Urothelium cell line (cell line): ENCODE results near the gene COL3A1.

ENCODE experiments used
- DNase-seq: peaks from one replicate; pipeline ENCODE4 v3.0.0; 2011; ENCODE audit warnings: low spot score, mixed read lengths
- FAIRE-seq: peaks from 2 replicates; lab custom pipeline; 2011; peaks lifted over from hg19 to GRCh38; lab: Jason Lieb, UNC

The COL3A1 gene

DNA sequence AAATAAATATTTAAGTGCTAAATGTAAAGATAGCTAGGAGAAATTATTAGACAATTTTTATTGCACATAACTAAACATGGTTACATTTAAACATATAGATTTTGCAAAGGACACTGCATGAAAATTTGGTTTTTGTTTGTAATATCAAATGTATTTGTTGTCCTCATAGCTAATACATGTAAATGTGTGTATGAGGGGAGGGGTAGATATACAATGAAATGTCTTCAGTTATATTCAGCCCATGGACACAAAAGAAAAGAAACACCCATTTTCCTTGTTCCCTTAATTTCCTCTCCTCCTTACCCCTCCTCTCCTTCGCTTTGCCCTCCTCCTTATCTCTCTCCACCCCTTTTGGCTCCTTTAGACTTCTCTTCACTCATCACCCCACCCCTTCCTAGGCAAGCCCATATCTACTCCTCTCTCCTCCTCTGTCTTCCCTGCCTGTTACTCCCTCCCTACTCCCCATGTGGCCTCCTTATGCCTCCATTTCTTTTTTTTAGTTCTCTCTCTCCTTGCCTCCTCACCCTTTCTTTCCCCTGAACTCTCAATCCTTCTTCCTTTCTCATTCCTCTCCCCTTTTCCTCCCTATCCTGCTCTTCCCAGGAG is 1.4 kb downstream of the COL3A1 start:
- no peak for FAIRE-seq
- DNase-seq: no peak

- FAIRE-seq: no peak
- no peak for DNase-seq
These were observed 2.5 kb downstream of the COL3A1 start for GRCh38 chr2:188976545-188977268.

DNA sequence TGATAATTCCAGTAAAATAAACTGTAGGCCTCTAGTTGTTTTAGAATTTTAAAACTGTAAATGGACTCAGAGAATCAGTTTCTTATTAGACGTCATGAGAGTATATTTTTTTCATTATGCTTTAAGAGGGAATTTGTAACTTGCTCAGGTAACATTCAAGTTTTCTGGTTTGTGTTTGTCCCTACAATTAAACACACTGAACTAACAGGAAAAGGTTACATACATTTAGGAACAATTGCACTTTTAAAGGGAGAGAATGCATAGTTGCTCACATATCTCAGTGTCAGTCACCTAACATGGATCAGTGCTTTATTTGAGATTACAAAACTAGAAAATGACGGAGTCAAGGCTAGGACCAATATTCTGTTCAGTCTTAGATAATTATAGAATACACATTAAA is 3.1 kb downstream of the COL3A1 start:
- FAIRE-seq (no peak), DNase-seq (no peak)

DNA sequence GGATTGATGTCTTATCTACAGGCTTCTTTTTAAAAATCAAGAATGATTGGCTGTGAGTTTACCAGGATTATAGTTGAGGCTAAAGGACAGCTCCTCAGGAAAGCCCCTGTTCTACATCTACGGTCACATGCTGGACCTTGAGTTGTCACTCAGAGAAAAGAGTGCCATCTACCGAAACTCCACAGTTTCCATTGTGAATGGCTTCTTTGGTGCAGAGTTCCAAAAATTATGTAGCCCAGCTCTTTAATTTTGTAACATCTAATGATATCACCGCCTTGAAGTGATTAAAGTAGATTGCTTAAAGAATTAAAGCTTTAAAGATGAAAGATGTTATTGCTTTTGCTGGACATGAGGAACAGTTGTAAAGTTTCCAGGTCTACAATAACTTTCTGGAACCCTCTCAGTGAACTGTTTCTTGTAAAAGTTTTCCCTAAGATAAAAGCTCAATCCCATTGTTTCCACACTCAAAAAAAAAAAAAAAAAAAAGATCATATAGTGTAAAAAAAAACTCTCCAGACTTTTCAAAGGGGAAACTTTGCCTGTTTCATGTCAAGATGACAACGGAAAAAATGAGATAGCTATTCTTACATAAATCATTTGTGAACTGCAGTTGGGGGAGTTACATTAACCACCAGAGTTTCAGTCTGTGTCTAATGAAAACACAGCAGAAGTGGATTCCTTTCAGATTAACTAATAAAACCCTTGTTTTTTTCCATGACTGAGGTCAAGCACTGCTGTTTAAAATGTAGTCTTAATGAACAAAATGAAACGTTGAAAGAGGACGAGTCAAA is 4.3 kb downstream of the COL3A1 start:
- FAIRE-seq: no peak

DNA sequence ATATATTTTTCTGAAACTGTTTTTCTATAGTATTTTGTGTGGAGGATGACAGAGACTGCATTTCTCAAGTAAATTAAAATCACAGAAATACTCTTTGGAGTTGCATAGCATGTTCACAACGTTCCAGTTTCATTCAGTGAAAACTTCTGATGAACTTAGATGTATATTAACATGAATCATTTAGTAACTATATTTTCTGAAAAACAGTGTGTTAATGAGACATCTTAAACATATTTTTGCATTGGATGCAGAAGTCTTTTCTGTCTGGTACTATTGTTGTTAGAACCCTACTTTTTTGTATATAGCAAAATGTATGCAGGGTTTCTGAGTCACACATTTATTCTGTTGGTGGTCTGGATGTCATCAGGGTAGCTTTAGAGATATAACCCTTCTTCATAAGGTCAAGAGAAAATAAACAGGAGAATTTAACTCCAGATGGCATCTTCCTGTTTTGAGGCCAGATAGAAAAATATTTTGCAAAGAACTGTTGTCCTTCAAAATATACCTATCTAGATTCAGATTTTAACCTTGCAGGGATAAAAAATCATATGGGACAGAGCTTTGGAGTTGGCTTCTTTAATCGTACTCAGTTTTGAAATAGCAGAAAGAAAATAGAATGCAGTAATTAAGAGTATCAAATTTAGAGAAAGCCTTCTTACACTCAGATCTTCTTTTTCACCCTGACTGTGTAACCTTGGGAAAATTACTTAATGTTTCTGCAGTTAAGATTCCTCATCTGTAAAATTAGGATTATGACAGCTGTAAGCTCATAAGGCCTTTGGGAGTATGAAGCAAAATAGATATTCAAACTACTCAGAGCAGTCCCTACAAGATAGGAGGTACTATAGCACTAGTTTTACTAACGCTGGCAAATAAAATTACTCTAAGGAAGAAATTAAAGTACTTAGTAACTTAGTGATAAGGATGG is 5.3 kb downstream of the COL3A1 start:
- no peak for DNase-seq
- FAIRE-seq: no peak

More for the DNA sequence above, 4.3 kb downstream of the COL3A1 start:
- peak; percentile 29 for DNase-seq

- DNase-seq (no peak), FAIRE-seq (no peak)
These were observed 9.4 kb downstream of the COL3A1 start for GRCh38 chr2:188983427-188984064.

- no peak for FAIRE-seq
- DNase-seq: no peak
These were observed 9.9 kb downstream of the COL3A1 start for GRCh38 chr2:188984065-188984491.

GRCh38 chr2:188984680-188985079 is 10.5 kb downstream of the COL3A1 start:
- DNase-seq (peak; percentile 33), FAIRE-seq (no peak)

DNA sequence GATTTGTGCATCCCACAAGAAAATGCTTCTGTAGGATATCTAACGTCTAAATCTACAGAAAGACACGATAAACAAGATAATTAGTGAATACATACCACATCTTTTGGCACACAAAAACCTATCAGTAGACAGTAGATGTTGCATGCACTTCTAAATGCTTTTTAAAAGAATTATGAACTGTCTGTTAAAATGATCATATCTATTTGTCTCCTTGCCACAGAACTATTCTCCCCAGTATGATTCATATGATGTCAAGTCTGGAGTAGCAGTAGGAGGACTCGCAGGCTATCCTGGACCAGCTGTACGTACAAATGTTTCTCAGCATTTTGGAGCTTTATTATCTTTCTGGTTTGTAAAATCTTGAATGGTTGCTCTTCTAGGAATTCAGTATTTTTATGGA is 12.7 kb downstream of the COL3A1 start:
- DNase-seq: no peak
- no peak for FAIRE-seq

- DNase-seq (no peak), FAIRE-seq (no peak)
These were observed 19.1 kb downstream of the COL3A1 start for GRCh38 chr2:188993247-188993646.

DNA sequence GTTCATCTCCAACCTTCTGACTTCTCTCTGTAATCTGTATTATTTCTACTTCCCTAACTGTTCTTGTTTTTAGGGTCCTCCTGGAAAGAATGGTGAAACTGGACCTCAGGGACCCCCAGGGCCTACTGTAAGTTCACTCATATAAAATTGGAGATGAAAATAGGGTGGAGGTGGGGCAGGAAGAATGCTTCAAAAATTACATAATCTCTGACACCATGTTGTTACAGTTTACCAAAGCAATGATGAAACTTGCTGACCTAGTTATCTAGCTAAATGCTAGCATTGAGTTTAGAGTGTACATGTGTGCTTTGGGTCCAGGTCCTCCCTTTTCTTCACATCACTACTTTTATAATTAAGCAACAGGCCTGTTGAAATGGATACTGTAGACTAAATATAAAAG is 23.1 kb downstream of the COL3A1 start:
- FAIRE-seq (no peak), DNase-seq (no peak)

DNA sequence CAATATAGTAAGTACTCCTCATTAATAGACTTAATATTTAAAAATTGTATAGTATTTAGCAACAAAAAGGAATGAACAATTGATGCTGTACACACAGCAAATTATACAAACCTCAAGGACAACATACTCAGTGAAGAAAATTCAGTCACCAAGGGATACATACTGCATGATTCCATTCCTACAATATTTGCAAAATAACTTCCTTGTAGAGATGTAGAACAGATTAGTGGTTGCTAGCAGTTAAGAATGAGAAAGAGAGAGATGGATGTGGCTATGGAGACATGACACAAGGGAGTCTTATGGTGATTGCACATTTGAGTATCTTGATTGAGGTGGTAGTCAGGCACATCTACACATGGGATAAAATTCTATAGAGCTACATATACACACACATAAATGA is 26.0 kb downstream of the COL3A1 start:
- no peak for DNase-seq
- no peak for FAIRE-seq

- peak; percentile 10 for DNase-seq
These were observed 27.9 kb downstream of the COL3A1 start for GRCh38 chr2:189002079-189002478.

GRCh38 chr2:189008555-189009262 is 34.5 kb downstream of the COL3A1 start:
- no peak for FAIRE-seq
- no peak for DNase-seq

More at GRCh38 chr2:189002079-189002478, 27.9 kb downstream of the COL3A1 start:
- no peak for FAIRE-seq

DNA sequence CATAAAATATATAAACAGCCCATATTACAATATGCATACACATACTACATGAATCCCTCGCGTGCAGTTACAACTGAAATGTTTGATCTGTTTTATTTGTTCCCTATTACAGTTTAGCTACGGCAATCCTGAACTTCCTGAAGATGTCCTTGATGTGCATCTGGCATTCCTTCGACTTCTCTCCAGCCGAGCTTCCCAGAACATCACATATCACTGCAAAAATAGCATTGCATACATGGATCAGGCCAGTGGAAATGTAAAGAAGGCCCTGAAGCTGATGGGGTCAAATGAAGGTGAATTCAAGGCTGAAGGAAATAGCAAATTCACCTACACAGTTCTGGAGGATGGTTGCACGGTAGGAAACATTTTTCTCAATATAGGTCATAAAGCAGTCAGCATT is 36.4 kb downstream of the COL3A1 start:
- DNase-seq: no peak
- no peak for FAIRE-seq

GRCh38 chr2:189012351-189012750 is 38.2 kb downstream of the COL3A1 start:
- DNase-seq (no peak), FAIRE-seq (no peak)

DNA sequence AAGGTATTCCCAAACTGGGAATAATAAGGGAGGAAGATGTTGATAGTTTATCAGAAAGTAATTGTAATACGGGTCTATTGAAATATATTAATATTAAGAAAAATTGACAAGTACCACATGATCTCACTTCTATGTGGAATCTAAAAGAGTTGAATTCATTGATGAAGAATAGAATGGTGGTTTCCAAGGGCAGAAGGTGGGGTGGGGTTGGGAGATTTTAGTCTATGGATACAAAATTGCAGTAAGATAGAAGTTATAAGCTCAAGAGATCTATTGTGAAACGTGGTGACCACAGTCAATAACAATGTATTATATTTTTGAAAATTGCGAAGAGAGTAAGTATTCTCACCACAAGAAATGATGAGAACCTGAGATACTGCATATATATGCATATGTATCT is 38.9 kb downstream of the COL3A1 start:
- no peak for FAIRE-seq
- DNase-seq: no peak

DNA sequence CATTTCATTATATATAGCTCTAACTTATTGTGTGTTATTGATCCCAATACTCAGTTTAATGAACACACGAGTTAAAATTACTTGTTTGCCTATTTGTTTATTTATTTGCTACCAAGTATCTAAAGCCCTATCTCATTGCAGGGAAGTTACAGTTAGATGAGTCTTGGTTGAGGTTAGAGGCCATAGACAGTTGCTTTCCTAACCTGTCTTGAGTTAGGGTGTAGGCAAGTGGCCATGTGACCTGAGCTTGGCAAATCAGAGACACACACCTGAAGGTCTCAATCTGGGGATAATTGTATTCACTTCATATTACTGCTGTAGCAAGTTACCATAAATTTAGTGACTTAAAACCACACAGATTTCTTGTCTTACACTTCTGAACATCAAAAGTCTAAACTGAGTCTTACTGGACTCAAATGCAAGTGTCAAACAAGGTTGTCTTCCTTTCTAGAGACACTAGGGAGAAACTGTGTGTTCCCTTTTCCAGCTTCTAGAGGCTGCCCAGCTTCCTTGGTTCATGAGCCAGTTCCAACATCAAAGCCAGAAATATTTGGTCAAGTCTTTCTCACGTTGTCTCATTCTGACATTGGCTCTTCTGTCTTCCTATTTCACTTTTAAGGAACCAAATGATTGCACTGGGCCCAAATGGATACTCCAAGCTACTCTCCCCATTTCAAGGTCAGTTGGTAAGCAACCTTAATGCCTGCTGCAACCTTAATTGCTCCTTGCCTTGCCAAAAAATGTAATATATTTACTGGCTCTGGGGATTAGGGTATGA is 39.7 kb downstream of the COL3A1 start:
- FAIRE-seq (no peak), DNase-seq (no peak)
